ENCODE results near the gene GPR32. TPM values are rescaled to one million over a fixed set of nuclear protein-coding genes. Genes with fewer than 3 reads are reported as not detected.

Gene GPR32
- polyA plus RNA-seq, 3 donors: not detected

GRCh38 chr19:50792272-50793250, 22.3 kb downstream of the GPR32 start:
- peaks cover 3 to 7% of the 10 kb centered on the region in 2 donors for H3K36me3 ChIP-seq (replicated peaks in 1 of 2; ENCODE audit: control insufficient read depth in 1 of 2, insufficient read depth in 2 of 2, low read length in 2 of 2)
- Mint-ChIP-seq H3K9me3 (no peaks in the 10 kb centered on the region), H3K4me3 (no peak overlapping the region), H3K4me1 (peaks cover 2% of the 10 kb centered on the region), H3K36me3 (peaks cover 4 to 16% of the 10 kb centered on the region in 2 donors), H3K27ac (no peak overlapping the region), H3K27me3 (ENCODE audit: low read depth in 3 of 3) (peaks cover 0 to 3% (median 3%) of the 10 kb centered on the region in 3 donors)
- intact Hi-C loops (cut with micrococcal nuclease): no loop called here
- TF ChIP-seq CTCF (IDR thresholded peaks at IDR 0.05): no peak
- no peak overlapping the region for H3K4me3 ChIP-seq (replicated peaks in 1 of 3; ENCODE audit: low read depth in 2 of 3, low read length in 3 of 3)
- WGBS (ENCODE audit: insufficient coverage): 96% methylated on average over 7 of the region's 13 CpGs
- H3K4me2 ChIP-seq (replicated peaks; ENCODE audit: extremely low read depth, low read length, poor library complexity, severe bottlenecking): no peak overlapping the region
- H3K9ac ChIP-seq (ENCODE audit: insufficient read depth, low read length, poor library complexity, severe bottlenecking): no peak overlapping the region
- H3K79me2 ChIP-seq (ENCODE audit: insufficient read depth, low read length): no peaks in the 10 kb centered on the region
- H3K27ac ChIP-seq (ENCODE audit: low read depth in 1 of 2, low read length in 2 of 2): no peak overlapping the region
- no peaks in the 10 kb centered on the region for H4K20me1 ChIP-seq (ENCODE audit: insufficient read depth, low read length)
- DNase-seq: no peak
- no peaks in the 10 kb centered on the region for H3K27me3 ChIP-seq (ENCODE audit: control insufficient read depth in 2 of 2, insufficient read depth in 2 of 2, low read length in 2 of 2)
- no peaks in the 10 kb centered on the region for H3K4me1 ChIP-seq (ENCODE audit: control insufficient read depth in 1 of 2, insufficient read depth in 2 of 2, low read length in 2 of 2)
- no peaks in the 10 kb centered on the region for H3K9me3 ChIP-seq (replicated peaks in 1 of 2; ENCODE audit: control insufficient read depth in 1 of 2, insufficient read depth in 1 of 2, low read length in 2 of 2)
- no peak overlapping the region for H2AFZ ChIP-seq (ENCODE audit: insufficient read depth, low read depth, low read length, poor library complexity, severe bottlenecking)

- peaks cover 2% of the 10 kb centered on the region for H3K4me1 Mint-ChIP-seq
- intact Hi-C loops (cut with micrococcal nuclease): no loop called here
Observed at GRCh38 chr19:50793558-50794065, 23.3 kb downstream of the GPR32 start.

More at GRCh38 chr19:50793558-50794065, 23.3 kb downstream of the GPR32 start:
- Histone ChIP-seq H3K4me3 (replicated peaks in 1 of 3; ENCODE audit: low read depth in 2 of 3, low read length in 3 of 3) (no peak overlapping the region), H4K20me1 (ENCODE audit: insufficient read depth, low read length) (no peaks in the 10 kb centered on the region), H3K27ac (ENCODE audit: low read depth in 1 of 2, low read length in 2 of 2) (no peak overlapping the region), H3K4me2 (replicated peaks; ENCODE audit: extremely low read depth, low read length, poor library complexity, severe bottlenecking) (no peak overlapping the region), H3K36me3 (replicated peaks in 1 of 2; ENCODE audit: control insufficient read depth in 1 of 2, insufficient read depth in 2 of 2, low read length in 2 of 2) (peaks cover 12 to 18% of the 10 kb centered on the region in 2 donors), H3K9ac (ENCODE audit: insufficient read depth, low read length, poor library complexity, severe bottlenecking) (no peak overlapping the region), H3K4me1 (ENCODE audit: control insufficient read depth in 1 of 2, insufficient read depth in 2 of 2, low read length in 2 of 2) (no peaks in the 10 kb centered on the region), H3K27me3 (ENCODE audit: control insufficient read depth in 2 of 2, insufficient read depth in 2 of 2, low read length in 2 of 2) (no peaks in the 10 kb centered on the region), H2AFZ (ENCODE audit: insufficient read depth, low read depth, low read length, poor library complexity, severe bottlenecking) (no peak overlapping the region), H3K79me2 (ENCODE audit: insufficient read depth, low read length) (peaks cover 4% of the 10 kb centered on the region), H3K9me3 (replicated peaks in 1 of 2; ENCODE audit: control insufficient read depth in 1 of 2, insufficient read depth in 1 of 2, low read length in 2 of 2) (no peaks in the 10 kb centered on the region)
- Mint-ChIP-seq H3K27me3 (ENCODE audit: low read depth in 3 of 3) (peaks cover 0 to 2% (median 1%) of the 10 kb centered on the region in 3 donors), H3K4me3 (no peak overlapping the region), H3K27ac (no peak overlapping the region), H3K9me3 (no peaks in the 10 kb centered on the region), H3K36me3 (peaks cover 14 to 27% of the 10 kb centered on the region in 2 donors)
- no peak for TF ChIP-seq CTCF (IDR thresholded peaks at IDR 0.05)
- no peak for DNase-seq
- 92% methylated on average over 3 of the region's 11 CpGs for WGBS (ENCODE audit: insufficient coverage)

Measured in CD14-positive monocyte (primary cell).